Calu3 (cell line): Measurements from ENCODE around the gene SELPLG. TPM values are rescaled to one million over a fixed set of nuclear protein-coding genes. Genes with fewer than 3 reads are reported as not detected.

Experiments used
- BruUV-seq: library from RNA; stranded (reverse); fragments of 400-500 nt; replicated peaks from 2 replicates; lab custom pipeline; 2021; lab: Mats Ljungman, UMichigan
- CTCF ChIA-PET: fragments of 300-600 bp; sonication (Branson Sonifier 250); formaldehyde crosslinking; loops from one replicate; lab custom pipeline; 2022; ENCODE audit warnings: antibody characterized with exemption; lab: Charles Lee
- DNase-seq: peaks from one replicate; pipeline ENCODE4 v3.0.0; 2022
- H3K27ac Mint-ChIP-seq: one replicate; pipeline ENCODE4 v1.8.0; 2022; ENCODE audit warnings: mixed read lengths; ENCODE audit not compliant: unreplicated experiment
- H3K27me3 Mint-ChIP-seq: one replicate; pipeline ENCODE4 v1.8.0; 2022; ENCODE audit warnings: mixed read lengths; ENCODE audit not compliant: unreplicated experiment
- H3K36me3 Mint-ChIP-seq: one replicate; pipeline ENCODE4 v1.8.0; 2022; ENCODE audit warnings: mild to moderate bottlenecking, moderate library complexity, mixed read lengths; ENCODE audit not compliant: insufficient read depth, unreplicated experiment
- H3K4me1 Mint-ChIP-seq: one replicate; pipeline ENCODE4 v1.8.0; 2022; ENCODE audit warnings: mild to moderate bottlenecking, low read depth, mixed read lengths; ENCODE audit not compliant: unreplicated experiment
- H3K4me3 Mint-ChIP-seq: one replicate; pipeline ENCODE4 v1.8.0; 2022; ENCODE audit warnings: mild to moderate bottlenecking, low read depth, moderate library complexity, mixed read lengths; ENCODE audit not compliant: unreplicated experiment
- H3K9me3 Mint-ChIP-seq: one replicate; pipeline ENCODE4 v1.8.0; 2022; ENCODE audit warnings: low read depth, mixed read lengths; ENCODE audit not compliant: unreplicated experiment
- intact Hi-C: fragments of 100-400 bp; cut with micrococcal nuclease; formaldehyde crosslinking; loops from one replicate; pipeline ENCODE4 v1.10.0; 2022; ENCODE audit not compliant: unreplicated experiment
- total RNA-seq: library from RNA; stranded (reverse); gene quantifications from 2 replicates; pipeline ENCODE4 v1.2.3, GENCODE V29; 2022
- TF ChIP-seq, protein P1 (sequence below): fragments of 200-600 bp; IDR thresholded peaks from one replicate; pipeline ENCODE4 v1.8.0; 2022; ENCODE audit warnings: antibody characterized with exemption; ENCODE audit not compliant: unreplicated experiment

Gene SELPLG
- total RNA-seq, 1 experiment from 2014 or later, result 0.76 TPM

DNA sequence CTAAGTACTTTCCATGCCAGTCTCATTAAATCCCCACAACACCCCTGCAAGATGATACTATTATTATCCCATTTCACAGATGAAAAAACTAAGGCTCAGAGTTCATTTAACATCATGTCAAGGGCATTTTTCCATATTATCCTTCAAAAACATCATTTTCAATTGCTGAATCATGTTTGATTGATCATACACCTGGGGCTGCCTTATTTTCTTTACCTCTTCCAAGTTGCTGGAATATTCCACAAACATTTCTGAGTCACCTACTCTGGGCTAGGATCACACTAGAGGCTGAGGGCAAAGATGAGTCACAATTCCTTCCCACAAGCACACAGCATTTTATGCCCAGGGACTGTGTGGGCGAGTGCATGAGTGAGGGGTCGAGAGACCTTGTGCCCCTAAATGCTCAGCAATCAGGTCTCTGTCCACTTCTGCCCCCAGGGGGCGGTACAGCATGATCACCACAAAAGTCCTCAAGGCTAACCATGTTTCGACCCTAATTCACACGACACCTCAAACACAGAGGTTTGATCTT is 21.7 kb downstream of the SELPLG start:
- intact Hi-C loops, result no loop called here
- H3K36me3 Mint-ChIP-seq, result peaks cover 3% of the 10 kb centered on the region
- CTCF ChIA-PET, result interaction anchor here (0.6 kb wide), 1 partner anchor 180 kb away, joined by 7 read pairs; no protein-coding TSS in a partner anchor
- peaks cover 12% of the 10 kb centered on the region for H3K4me1 Mint-ChIP-seq
- H3K27ac Mint-ChIP-seq, result no peak overlapping the region
- H3K27me3 Mint-ChIP-seq, result no peaks in the 10 kb centered on the region
- BruUV-seq, result no TSS peak
- TF ChIP-seq, protein P1, sequence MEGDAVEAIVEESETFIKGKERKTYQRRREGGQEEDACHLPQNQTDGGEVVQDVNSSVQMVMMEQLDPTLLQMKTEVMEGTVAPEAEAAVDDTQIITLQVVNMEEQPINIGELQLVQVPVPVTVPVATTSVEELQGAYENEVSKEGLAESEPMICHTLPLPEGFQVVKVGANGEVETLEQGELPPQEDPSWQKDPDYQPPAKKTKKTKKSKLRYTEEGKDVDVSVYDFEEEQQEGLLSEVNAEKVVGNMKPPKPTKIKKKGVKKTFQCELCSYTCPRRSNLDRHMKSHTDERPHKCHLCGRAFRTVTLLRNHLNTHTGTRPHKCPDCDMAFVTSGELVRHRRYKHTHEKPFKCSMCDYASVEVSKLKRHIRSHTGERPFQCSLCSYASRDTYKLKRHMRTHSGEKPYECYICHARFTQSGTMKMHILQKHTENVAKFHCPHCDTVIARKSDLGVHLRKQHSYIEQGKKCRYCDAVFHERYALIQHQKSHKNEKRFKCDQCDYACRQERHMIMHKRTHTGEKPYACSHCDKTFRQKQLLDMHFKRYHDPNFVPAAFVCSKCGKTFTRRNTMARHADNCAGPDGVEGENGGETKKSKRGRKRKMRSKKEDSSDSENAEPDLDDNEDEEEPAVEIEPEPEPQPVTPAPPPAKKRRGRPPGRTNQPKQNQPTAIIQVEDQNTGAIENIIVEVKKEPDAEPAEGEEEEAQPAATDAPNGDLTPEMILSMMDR, result no peak
- DNase-seq, result peak; percentile 39
- H3K9me3 Mint-ChIP-seq, result no peaks in the 10 kb centered on the region
- no peak overlapping the region for H3K4me3 Mint-ChIP-seq

GRCh38 chr12:108610856-108611605 is 22.7 kb downstream of the SELPLG start:
- Mint-ChIP-seq H3K27ac (no peak overlapping the region), H3K4me3 (no peak overlapping the region), H3K27me3 (no peaks in the 10 kb centered on the region), H3K9me3 (no peaks in the 10 kb centered on the region), H3K4me1 (peaks cover 12% of the 10 kb centered on the region), H3K36me3 (peaks cover 3% of the 10 kb centered on the region)
- CTCF ChIA-PET, result no interaction called here
- DNase-seq, result no peak
- TF ChIP-seq, protein P1, result no peak
- intact Hi-C loops, result no loop called here
- no TSS peak for BruUV-seq

DNA sequence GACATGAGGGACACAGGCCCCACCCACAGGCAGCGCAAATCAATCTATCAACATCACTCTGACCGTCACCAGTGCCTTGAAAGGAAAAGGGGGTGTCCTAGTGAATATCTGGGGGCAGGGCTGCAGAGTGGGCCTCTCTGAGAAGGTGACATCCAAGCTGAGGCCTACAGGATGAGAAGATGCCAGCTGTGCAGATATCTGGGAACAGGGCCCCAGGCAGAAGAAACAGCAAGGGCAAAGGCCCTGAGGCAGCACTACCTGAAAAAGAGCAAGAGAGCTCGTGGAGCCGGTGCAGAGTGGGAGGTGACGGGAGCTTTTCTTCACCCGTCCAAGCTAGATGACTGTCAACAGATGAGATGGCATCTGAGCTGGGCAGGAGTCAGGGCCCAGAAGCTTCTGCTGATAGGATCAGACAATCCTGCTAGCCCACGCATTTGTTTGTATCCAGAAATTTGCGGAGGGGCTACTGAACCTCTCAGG is 23.3 kb downstream of the SELPLG start:
- peaks cover 12% of the 10 kb centered on the region for H3K4me1 Mint-ChIP-seq
- no peaks in the 10 kb centered on the region for H3K9me3 Mint-ChIP-seq
- BruUV-seq, result no TSS peak
- H3K36me3 Mint-ChIP-seq, result peaks cover 3% of the 10 kb centered on the region
- H3K4me3 Mint-ChIP-seq, result no peak overlapping the region
- intact Hi-C loops, result no loop called here
- H3K27ac Mint-ChIP-seq, result no peak overlapping the region
- TF ChIP-seq, protein P1, result no peak
- CTCF ChIA-PET, result interaction anchor here (0.5 kb wide), 1 partner anchor 259 kb away, joined by 3 read pairs; no protein-coding TSS in a partner anchor
- no peaks in the 10 kb centered on the region for H3K27me3 Mint-ChIP-seq
- no peak for DNase-seq

- BruUV-seq, result no TSS peak
- peaks cover 3% of the 10 kb centered on the region for H3K36me3 Mint-ChIP-seq
- CTCF ChIA-PET, result interaction anchor here (0.5 to 0.6 kb wide), 2 partner anchors 23 to 259 kb away, joined by 3 to 4 read pairs; no protein-coding TSS in a partner anchor
- H3K27ac Mint-ChIP-seq, result no peak overlapping the region
- H3K27me3 Mint-ChIP-seq, result peaks cover 3% of the 10 kb centered on the region
- intact Hi-C loops, result no loop called here
- no peaks in the 10 kb centered on the region for H3K9me3 Mint-ChIP-seq
- DNase-seq, result no peak
- H3K4me3 Mint-ChIP-seq, result no peak overlapping the region
- TF ChIP-seq, protein P1, result no peak
- peaks cover 12% of the 10 kb centered on the region for H3K4me1 Mint-ChIP-seq
Observed at GRCh38 chr12:108609537-108610335, 24.0 kb downstream of the SELPLG start.
